Measurements from ENCODE around the gene DSCAM. TPM values are rescaled to one million over a fixed set of nuclear protein-coding genes. Genes with fewer than 3 reads are reported as not detected.
"Not testable (repeated sequence)": the region's sequence is repeated elsewhere in the genome, so short reads cannot be mapped to it uniquely, and the experiment has no call there.

Gene DSCAM
- total RNA-seq, 1 donor from 2014 or later, result not detected

- DNase-seq (ENCODE audit: low read depth in 2 of 2), result no peak
Measured at GRCh38 chr21:40187946-40188654, 658.9 kb downstream of the DSCAM start.

GRCh38 chr21:40187244-40187643, 659.7 kb downstream of the DSCAM start:
- no peak for DNase-seq (ENCODE audit: low read depth in 2 of 2)

GRCh38 chr21:40186045-40186444, 660.9 kb downstream of the DSCAM start:
- DNase-seq (ENCODE audit: low read depth in 2 of 2), result no peak

GRCh38 chr21:40185208-40185607, 661.8 kb downstream of the DSCAM start:
- DNase-seq (ENCODE audit: low read depth in 2 of 2), result no peak

GRCh38 chr21:40182491-40182890, 664.5 kb downstream of the DSCAM start:
- not testable (repeated sequence) for DNase-seq (ENCODE audit: low read depth in 2 of 2)

- DNase-seq (ENCODE audit: low read depth in 2 of 2), result no peak
Measured at GRCh38 chr21:40179166-40179565, 667.8 kb downstream of the DSCAM start.

GRCh38 chr21:40178726-40179125, 668.2 kb downstream of the DSCAM start:
- DNase-seq (ENCODE audit: low read depth in 2 of 2), result no peak

- DNase-seq (ENCODE audit: low read depth in 2 of 2), result no peak
Measured at GRCh38 chr21:40177979-40178378, 669.0 kb downstream of the DSCAM start.

- DNase-seq (ENCODE audit: low read depth in 2 of 2), result no peak
Measured at GRCh38 chr21:40176724-40177123, 670.2 kb downstream of the DSCAM start.

GRCh38 chr21:40173816-40174215, 673.1 kb downstream of the DSCAM start:
- DNase-seq (ENCODE audit: low read depth in 2 of 2), result no peak

- DNase-seq (ENCODE audit: low read depth in 2 of 2), result no peak
Measured at GRCh38 chr21:40169971-40170370, 677.0 kb downstream of the DSCAM start.

- DNase-seq (ENCODE audit: low read depth in 2 of 2), result no peak
Measured at GRCh38 chr21:40166291-40166843, 680.6 kb downstream of the DSCAM start.

GRCh38 chr21:40165773-40166070, 681.2 kb downstream of the DSCAM start:
- DNase-seq (ENCODE audit: low read depth in 2 of 2), result no peak

- DNase-seq (ENCODE audit: low read depth in 2 of 2), result no peak
Measured at GRCh38 chr21:40164905-40165772, 681.8 kb downstream of the DSCAM start.

- DNase-seq (ENCODE audit: low read depth in 2 of 2), result no peak
Measured at GRCh38 chr21:40162075-40162474, 684.9 kb downstream of the DSCAM start.

- no peak for DNase-seq (ENCODE audit: low read depth in 2 of 2)
Measured at GRCh38 chr21:40160911-40161310, 686.0 kb downstream of the DSCAM start.

GRCh38 chr21:40158366-40158765, 688.6 kb downstream of the DSCAM start:
- DNase-seq (ENCODE audit: low read depth in 2 of 2), result no peak

GRCh38 chr21:40155563-40155962, 691.4 kb downstream of the DSCAM start:
- DNase-seq (ENCODE audit: low read depth in 2 of 2), result no peak

GRCh38 chr21:40153351-40153750, 693.6 kb downstream of the DSCAM start:
- DNase-seq (ENCODE audit: low read depth in 2 of 2), result no peak

- DNase-seq (ENCODE audit: low read depth in 2 of 2), result no peak
Measured at GRCh38 chr21:40152476-40152875, 694.5 kb downstream of the DSCAM start.

GRCh38 chr21:40151611-40152010, 695.3 kb downstream of the DSCAM start:
- no peak for DNase-seq (ENCODE audit: low read depth in 2 of 2)

- DNase-seq (ENCODE audit: low read depth in 2 of 2), result no peak
Measured at GRCh38 chr21:40146216-40146837, 700.6 kb downstream of the DSCAM start.

All from dermis microvascular lymphatic vessel endothelial cell (primary cell).